Measurements from ENCODE around the gene COPZ2. TPM values are rescaled to one million over a fixed set of nuclear protein-coding genes. Genes with fewer than 3 reads are reported as not detected.

Gene COPZ2
- total RNA-seq, 2 donors from 2014 or later: not detected

DNA sequence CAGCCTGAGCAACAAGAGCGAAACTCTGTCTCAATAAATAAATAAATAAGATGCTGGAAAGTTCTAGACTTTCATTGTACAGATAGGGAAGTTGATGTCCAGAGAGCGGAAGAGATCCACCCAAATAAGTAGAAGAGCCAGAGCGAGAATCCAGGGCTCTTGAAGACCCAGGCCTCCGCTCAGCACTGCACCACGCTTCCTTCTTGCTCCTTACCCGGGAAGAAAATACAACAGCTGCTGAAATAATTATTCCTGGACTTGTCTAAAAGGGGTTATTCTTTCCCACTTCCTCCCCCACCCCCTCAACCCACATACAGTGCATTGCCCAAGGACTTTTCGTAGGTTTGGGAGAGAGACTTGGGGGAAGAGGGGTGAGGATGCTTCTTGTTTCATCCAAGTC is 40.0 kb downstream of the COPZ2 start:
- Mint-ChIP-seq H3K9me3 (no peaks in the 10 kb centered on the region), H3K4me1 (peaks cover 36% of the 10 kb centered on the region), H3K27me3 (ENCODE audit: insufficient read depth) (no peaks in the 10 kb centered on the region), H3K27ac (no peak overlapping the region), H3K36me3 (ENCODE audit: low read depth) (no peaks in the 10 kb centered on the region), H3K4me3 (no peak overlapping the region)
- WGBS, 2 experiments (ENCODE audit: insufficient coverage in 1 of 2, insufficient read length in 1 of 2): 88 to 89% methylated on average over 1 to 7 of the region's 7 CpGs
- Histone ChIP-seq H3K27me3 (ENCODE audit: control insufficient read depth, insufficient read depth, low read length, poor library complexity, severe bottlenecking) (no peaks in the 10 kb centered on the region), H3K4me1 (ENCODE audit: control insufficient read depth, insufficient read depth, low read length) (peaks cover 17% of the 10 kb centered on the region), H3K4me3 (ENCODE audit: low read length) (no peak overlapping the region), H3K9me3 (ENCODE audit: control insufficient read depth, low read length) (no peaks in the 10 kb centered on the region), H3K27ac (ENCODE audit: low read depth, low read length) (no peak overlapping the region), H3K9ac (ENCODE audit: extremely low read depth, low read length, poor library complexity, severe bottlenecking) (no peak overlapping the region), H3K36me3 (ENCODE audit: control insufficient read depth, insufficient read depth, low read length) (no peaks in the 10 kb centered on the region)
- TF ChIP-seq, protein P1, sequence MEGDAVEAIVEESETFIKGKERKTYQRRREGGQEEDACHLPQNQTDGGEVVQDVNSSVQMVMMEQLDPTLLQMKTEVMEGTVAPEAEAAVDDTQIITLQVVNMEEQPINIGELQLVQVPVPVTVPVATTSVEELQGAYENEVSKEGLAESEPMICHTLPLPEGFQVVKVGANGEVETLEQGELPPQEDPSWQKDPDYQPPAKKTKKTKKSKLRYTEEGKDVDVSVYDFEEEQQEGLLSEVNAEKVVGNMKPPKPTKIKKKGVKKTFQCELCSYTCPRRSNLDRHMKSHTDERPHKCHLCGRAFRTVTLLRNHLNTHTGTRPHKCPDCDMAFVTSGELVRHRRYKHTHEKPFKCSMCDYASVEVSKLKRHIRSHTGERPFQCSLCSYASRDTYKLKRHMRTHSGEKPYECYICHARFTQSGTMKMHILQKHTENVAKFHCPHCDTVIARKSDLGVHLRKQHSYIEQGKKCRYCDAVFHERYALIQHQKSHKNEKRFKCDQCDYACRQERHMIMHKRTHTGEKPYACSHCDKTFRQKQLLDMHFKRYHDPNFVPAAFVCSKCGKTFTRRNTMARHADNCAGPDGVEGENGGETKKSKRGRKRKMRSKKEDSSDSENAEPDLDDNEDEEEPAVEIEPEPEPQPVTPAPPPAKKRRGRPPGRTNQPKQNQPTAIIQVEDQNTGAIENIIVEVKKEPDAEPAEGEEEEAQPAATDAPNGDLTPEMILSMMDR (conservative IDR thresholded peaks at IDR 0.05): no peak
- no peak for DNase-seq

DNA sequence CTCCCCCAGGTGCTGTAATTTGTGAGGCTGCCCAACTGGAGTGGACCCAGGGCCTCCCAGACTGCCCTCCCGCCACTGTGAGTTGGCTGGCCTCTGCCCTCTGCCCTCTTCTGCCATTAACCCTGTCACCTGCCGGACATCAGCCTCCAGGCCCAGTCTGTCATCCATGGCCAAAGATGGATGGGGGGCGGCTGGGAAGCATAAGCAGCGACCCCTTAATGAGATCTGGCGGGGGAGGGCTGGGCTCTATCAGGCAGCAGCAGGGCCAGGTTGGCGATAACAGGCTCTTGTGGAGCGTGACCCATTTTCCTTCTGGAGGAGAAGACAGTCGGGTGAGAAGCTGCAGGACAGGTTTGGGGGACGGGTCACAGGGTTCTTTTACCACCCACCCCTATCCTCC is 41.4 kb downstream of the COPZ2 start:
- Histone ChIP-seq H3K9me3 (ENCODE audit: control insufficient read depth, low read length) (no peaks in the 10 kb centered on the region), H3K4me1 (ENCODE audit: control insufficient read depth, insufficient read depth, low read length) (peaks cover 20% of the 10 kb centered on the region), H3K36me3 (ENCODE audit: control insufficient read depth, insufficient read depth, low read length) (no peaks in the 10 kb centered on the region), H3K27ac (ENCODE audit: low read depth, low read length) (peak overlapping the region; percentile 91), H3K9ac (ENCODE audit: extremely low read depth, low read length, poor library complexity, severe bottlenecking) (no peak overlapping the region), H3K27me3 (ENCODE audit: control insufficient read depth, insufficient read depth, low read length, poor library complexity, severe bottlenecking) (no peaks in the 10 kb centered on the region), H3K4me3 (ENCODE audit: low read length) (no peak overlapping the region)
- Mint-ChIP-seq H3K4me3 (no peak overlapping the region), H3K9me3 (no peaks in the 10 kb centered on the region), H3K4me1 (peaks cover 36% of the 10 kb centered on the region), H3K27ac (peak overlapping the region; percentile 26), H3K27me3 (ENCODE audit: insufficient read depth) (no peaks in the 10 kb centered on the region), H3K36me3 (ENCODE audit: low read depth) (no peaks in the 10 kb centered on the region)
- no peak for DNase-seq
- TF ChIP-seq, protein P1 (conservative IDR thresholded peaks at IDR 0.05): no peak
- WGBS, 2 experiments (ENCODE audit: insufficient coverage in 1 of 2, insufficient read length in 1 of 2): 73 to 88% methylated on average over 4 to 9 of the region's 9 CpGs

DNA sequence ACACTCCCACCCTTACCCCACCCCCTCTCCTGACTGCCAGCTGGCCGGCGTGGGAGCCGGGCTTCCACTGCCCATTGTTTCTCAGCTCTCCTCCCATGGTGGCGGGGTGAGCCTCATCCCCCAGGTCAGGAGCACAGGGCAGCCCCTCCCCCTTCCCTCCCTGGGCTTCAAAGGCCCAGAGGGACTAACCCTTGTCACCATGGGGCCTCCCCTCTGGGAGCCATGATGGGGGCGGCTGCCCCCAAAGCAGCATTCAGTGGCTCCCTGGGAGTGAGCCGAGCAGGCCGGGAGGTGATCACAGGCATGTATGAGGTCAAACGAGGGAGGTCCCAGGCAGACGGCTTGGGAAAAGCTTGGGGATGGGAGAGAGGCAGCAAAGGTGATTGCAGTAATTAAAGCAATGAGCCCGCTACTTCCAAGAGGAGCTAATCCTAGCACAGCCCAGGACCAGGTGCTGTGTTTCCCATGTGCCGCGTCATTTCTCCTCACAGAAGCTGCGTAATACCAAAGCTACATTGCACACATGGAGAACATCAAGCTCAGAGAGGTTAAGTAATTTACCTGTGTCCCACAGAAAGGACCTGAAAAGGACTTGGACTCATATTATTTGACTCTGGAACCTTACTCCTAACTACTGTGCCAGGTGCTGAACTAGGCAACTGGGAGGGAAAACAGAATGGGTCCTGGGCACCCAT is 42.2 kb downstream of the COPZ2 start:
- Mint-ChIP-seq H3K4me1 (peaks cover 41% of the 10 kb centered on the region), H3K36me3 (ENCODE audit: low read depth) (no peaks in the 10 kb centered on the region), H3K9me3 (no peaks in the 10 kb centered on the region), H3K27ac (peak overlapping the region; percentile 44), H3K27me3 (ENCODE audit: insufficient read depth) (no peaks in the 10 kb centered on the region), H3K4me3 (no peak overlapping the region)
- H3K9me3 ChIP-seq (ENCODE audit: control insufficient read depth, low read length): no peaks in the 10 kb centered on the region
- peak; percentile 85 for DNase-seq
- H3K36me3 ChIP-seq (ENCODE audit: control insufficient read depth, insufficient read depth, low read length): no peaks in the 10 kb centered on the region
- TF ChIP-seq, protein P1 (conservative IDR thresholded peaks at IDR 0.05): no peak
- no peak overlapping the region for H3K9ac ChIP-seq (ENCODE audit: extremely low read depth, low read length, poor library complexity, severe bottlenecking)
- peak overlapping the region; percentile 91 for H3K27ac ChIP-seq (ENCODE audit: low read depth, low read length)
- 54 to 59% methylated on average over 8 to 13 of the region's 13 CpGs for WGBS, 2 experiments (ENCODE audit: insufficient coverage in 1 of 2, insufficient read length in 1 of 2)
- no peak overlapping the region for H3K4me3 ChIP-seq (ENCODE audit: low read length)
- no peaks in the 10 kb centered on the region for H3K27me3 ChIP-seq (ENCODE audit: control insufficient read depth, insufficient read depth, low read length, poor library complexity, severe bottlenecking)
- peaks cover 23% of the 10 kb centered on the region for H3K4me1 ChIP-seq (ENCODE audit: control insufficient read depth, insufficient read depth, low read length)

Data from endodermal cell (in vitro differentiated cells).